Measurements from ENCODE around the gene LRRC72.

- TF ChIP-seq, protein P1, sequence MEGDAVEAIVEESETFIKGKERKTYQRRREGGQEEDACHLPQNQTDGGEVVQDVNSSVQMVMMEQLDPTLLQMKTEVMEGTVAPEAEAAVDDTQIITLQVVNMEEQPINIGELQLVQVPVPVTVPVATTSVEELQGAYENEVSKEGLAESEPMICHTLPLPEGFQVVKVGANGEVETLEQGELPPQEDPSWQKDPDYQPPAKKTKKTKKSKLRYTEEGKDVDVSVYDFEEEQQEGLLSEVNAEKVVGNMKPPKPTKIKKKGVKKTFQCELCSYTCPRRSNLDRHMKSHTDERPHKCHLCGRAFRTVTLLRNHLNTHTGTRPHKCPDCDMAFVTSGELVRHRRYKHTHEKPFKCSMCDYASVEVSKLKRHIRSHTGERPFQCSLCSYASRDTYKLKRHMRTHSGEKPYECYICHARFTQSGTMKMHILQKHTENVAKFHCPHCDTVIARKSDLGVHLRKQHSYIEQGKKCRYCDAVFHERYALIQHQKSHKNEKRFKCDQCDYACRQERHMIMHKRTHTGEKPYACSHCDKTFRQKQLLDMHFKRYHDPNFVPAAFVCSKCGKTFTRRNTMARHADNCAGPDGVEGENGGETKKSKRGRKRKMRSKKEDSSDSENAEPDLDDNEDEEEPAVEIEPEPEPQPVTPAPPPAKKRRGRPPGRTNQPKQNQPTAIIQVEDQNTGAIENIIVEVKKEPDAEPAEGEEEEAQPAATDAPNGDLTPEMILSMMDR (IDR thresholded peaks at IDR 0.05), result no peak
- no peak for TF ChIP-seq POLR2AphosphoS5 (IDR thresholded peaks at IDR 0.05)
Measured at GRCh38 chr7:16616542-16616941, 89.9 kb downstream of the LRRC72 start.

Data from breast epithelium (tissue), 3 donors.